WTC11 (cell line): ENCODE data around the gene ARHGAP6. TPM values are rescaled to one million over a fixed set of nuclear protein-coding genes. Genes with fewer than 3 reads are reported as not detected.

ENCODE experiments used
- ATAC-seq: fragments of 200-7000 bp; cut with Tn5 transposase; 2 replicates; pipeline ENCODE4 v1.10.0; 2021; ENCODE audit warnings: mild to moderate bottlenecking, moderate library complexity
- CTCF ChIA-PET: fragments of 300-600 bp; sonication (Branson Sonifier 250); formaldehyde crosslinking; loops from one replicate; lab custom pipeline; 2021; ENCODE audit warnings: antibody characterized with exemption; lab: Charles Lee
- POLR2A ChIA-PET: fragments of 350-600 bp; sonication (Branson Sonifier 250); formaldehyde crosslinking; loops from one replicate; lab custom pipeline; 2021; ENCODE audit warnings: antibody characterized with exemption; lab: Charles Lee
- DNase-seq: peaks from one replicate; pipeline ENCODE4 v3.0.0; 2021; ENCODE audit warnings: low spot score
- H3K27ac Mint-ChIP-seq: 2 replicates; pipeline ENCODE4 v1.8.0; 2021; ENCODE audit warnings: mixed read lengths
- H3K27me3 Mint-ChIP-seq: 2 replicates; pipeline ENCODE4 v1.8.0; 2021; ENCODE audit warnings: low read depth, mild to moderate bottlenecking, moderate library complexity, mixed read lengths
- H3K36me3 Mint-ChIP-seq: 2 replicates; pipeline ENCODE4 v1.8.0; 2021; ENCODE audit warnings: mixed read lengths
- H3K4me1 Mint-ChIP-seq: 2 replicates; pipeline ENCODE4 v1.8.0; 2022; ENCODE audit warnings: mixed read lengths
- H3K4me3 Mint-ChIP-seq: 2 replicates; pipeline ENCODE4 v1.8.0; 2021; ENCODE audit warnings: mild to moderate bottlenecking, moderate library complexity, mixed read lengths
- H3K9me3 Mint-ChIP-seq: 2 replicates; pipeline ENCODE4 v1.8.0; 2021; ENCODE audit warnings: mixed read lengths
- ATF6 ChIP-seq: sonication (generic); formaldehyde crosslinking; IDR thresholded peaks from 2 replicates; pipeline ENCODE4 v1.8.1; 2023; ENCODE audit warnings: mild to moderate bottlenecking, missing genetic modification reagents
- EMX1 ChIP-seq: fragments of 250-450 bp; sonication (Bioruptor Pico); IDR thresholded peaks from 2 replicates; pipeline ENCODE4 v1.8.0; 2021; ENCODE audit warnings: mild to moderate bottlenecking
- ERG ChIP-seq: fragments of 250-450 bp; sonication (Bioruptor Pico); IDR thresholded peaks from 2 replicates; pipeline ENCODE4 v1.8.0; 2021; ENCODE audit warnings: mild to moderate bottlenecking
- ESRRA ChIP-seq: sonication (generic); formaldehyde crosslinking; IDR thresholded peaks from 2 replicates; pipeline ENCODE4 v1.8.1; 2022; ENCODE audit warnings: mild to moderate bottlenecking, missing genetic modification reagents, borderline replicate concordance
- FOXP4 ChIP-seq: sonication (generic); formaldehyde crosslinking; IDR thresholded peaks from 2 replicates; pipeline ENCODE4 v1.8.0; 2022; ENCODE audit warnings: mild to moderate bottlenecking, missing genetic modification reagents
- GRHL2 ChIP-seq: fragments of 250-450 bp; sonication (Bioruptor Pico); IDR thresholded peaks from 2 replicates; pipeline ENCODE4 v1.8.0; 2022; ENCODE audit warnings: mild to moderate bottlenecking, moderate library complexity; ENCODE audit not compliant: insufficient replicate concordance, severe bottlenecking
- MAX ChIP-seq: sonication (generic); formaldehyde crosslinking; IDR thresholded peaks from 2 replicates; pipeline ENCODE4 v1.8.0; 2022; ENCODE audit warnings: mild to moderate bottlenecking, missing genetic modification reagents
- TCF7 ChIP-seq: sonication (generic); formaldehyde crosslinking; IDR thresholded peaks from 2 replicates; pipeline ENCODE4 v1.8.0; 2022; ENCODE audit warnings: mild to moderate bottlenecking, low read depth, missing genetic modification reagents, moderate library complexity
- TEAD1 ChIP-seq: sonication (generic); formaldehyde crosslinking; IDR thresholded peaks from 2 replicates; pipeline ENCODE4 v1.8.0; 2022; ENCODE audit warnings: mild to moderate bottlenecking, missing genetic modification reagents
- USF1 ChIP-seq: sonication (generic); formaldehyde crosslinking; IDR thresholded peaks from 2 replicates; pipeline ENCODE4 v1.8.0; 2022; ENCODE audit warnings: mild to moderate bottlenecking, missing genetic modification reagents
- ZNF138 ChIP-seq: sonication (generic); formaldehyde crosslinking; conservative IDR thresholded peaks from 2 replicates; pipeline ENCODE4 v1.8.1; 2022; ENCODE audit warnings: mild to moderate bottlenecking, moderate library complexity, missing genetic modification reagents
- ZNF416 ChIP-seq: fragments of 250-450 bp; sonication (Bioruptor Pico); IDR thresholded peaks from 2 replicates; pipeline ENCODE4 v1.9.0; 2021; ENCODE audit warnings: mild to moderate bottlenecking, inconsistent platforms
- ZNF671 ChIP-seq: fragments of 250-450 bp; sonication (Bioruptor Pico); IDR thresholded peaks from 2 replicates; pipeline ENCODE4 v1.8.0; 2021; ENCODE audit warnings: mild to moderate bottlenecking
- ZSCAN18 ChIP-seq: fragments of 250-450 bp; sonication (Bioruptor Pico); IDR thresholded peaks from 2 replicates; pipeline ENCODE4 v2.1.2; 2022; ENCODE audit warnings: mild to moderate bottlenecking, moderate library complexity
- total RNA-seq: library from RNA; stranded (reverse); gene quantifications from 3 replicates; pipeline ENCODE4 v1.2.3, GENCODE V29; 2021

ARHGAP6 gene
- total RNA-seq, 1 experiment from 2014 or later = 1.0 TPM

GRCh38 chrX:11341274-11342201 is 324.2 kb downstream of the ARHGAP6 start (continued):
- TF ChIP-seq GRHL2 (CRISPR knock-in tag) (no peak), ATF6 (no peak), ZNF138 (CRISPR knock-in tag) (no peak), USF1 (CRISPR knock-in tag) (no peak)
- TF ChIP-seq, all 79 proteins: peak for 0

GRCh38 chrX:11337292-11338009 is 328.3 kb downstream of the ARHGAP6 start:
- ATAC-seq (no peak), DNase-seq (no peak)
- no peaks in the 10 kb centered on the region for H3K36me3 Mint-ChIP-seq
- no peak overlapping the region for H3K4me3 Mint-ChIP-seq
- H3K27ac Mint-ChIP-seq = no peak overlapping the region
- CTCF ChIA-PET = no interaction called here
- TF ChIP-seq TCF7 = no peak
- TF ChIP-seq ZSCAN18 (CRISPR knock-in tag) = no peak
- TF ChIP-seq TEAD1 (CRISPR knock-in tag) = no peak
- no peak for TF ChIP-seq ZNF671 (CRISPR knock-in tag)
- no peak for TF ChIP-seq EMX1 (CRISPR knock-in tag)
- no peak for TF ChIP-seq ESRRA (CRISPR knock-in tag)
- TF ChIP-seq ERG = no peak
- TF ChIP-seq MAX (CRISPR knock-in tag) = no peak
- no peak for TF ChIP-seq ZNF416 (CRISPR knock-in tag)
- no peak for TF ChIP-seq FOXP4 (CRISPR knock-in tag)
- POLR2A ChIA-PET = no interaction called here
- no peaks in the 10 kb centered on the region for H3K4me1 Mint-ChIP-seq
- no peaks in the 10 kb centered on the region for H3K9me3 Mint-ChIP-seq
- no peaks in the 10 kb centered on the region for H3K27me3 Mint-ChIP-seq
